Loucy (cell line): ENCODE data around the gene HSP90AB1.

Experiments used
- EZH2phosphoT487 ChIP-seq: fragments of 200-600 bp; IDR thresholded peaks from 2 replicates; pipeline ENCODE4 v1.6.1; 2018; ENCODE audit warnings: antibody characterized with exemption, mild to moderate bottlenecking, moderate library complexity, borderline replicate concordance
- TF ChIP-seq, protein P1 (sequence below): fragments of 200-600 bp; sonication (generic); conservative IDR thresholded peaks from 2 replicates; pipeline ENCODE4 v1.5.1; 2014; ENCODE audit warnings: mild to moderate bottlenecking, antibody characterized with exemption, low read length

DNA sequence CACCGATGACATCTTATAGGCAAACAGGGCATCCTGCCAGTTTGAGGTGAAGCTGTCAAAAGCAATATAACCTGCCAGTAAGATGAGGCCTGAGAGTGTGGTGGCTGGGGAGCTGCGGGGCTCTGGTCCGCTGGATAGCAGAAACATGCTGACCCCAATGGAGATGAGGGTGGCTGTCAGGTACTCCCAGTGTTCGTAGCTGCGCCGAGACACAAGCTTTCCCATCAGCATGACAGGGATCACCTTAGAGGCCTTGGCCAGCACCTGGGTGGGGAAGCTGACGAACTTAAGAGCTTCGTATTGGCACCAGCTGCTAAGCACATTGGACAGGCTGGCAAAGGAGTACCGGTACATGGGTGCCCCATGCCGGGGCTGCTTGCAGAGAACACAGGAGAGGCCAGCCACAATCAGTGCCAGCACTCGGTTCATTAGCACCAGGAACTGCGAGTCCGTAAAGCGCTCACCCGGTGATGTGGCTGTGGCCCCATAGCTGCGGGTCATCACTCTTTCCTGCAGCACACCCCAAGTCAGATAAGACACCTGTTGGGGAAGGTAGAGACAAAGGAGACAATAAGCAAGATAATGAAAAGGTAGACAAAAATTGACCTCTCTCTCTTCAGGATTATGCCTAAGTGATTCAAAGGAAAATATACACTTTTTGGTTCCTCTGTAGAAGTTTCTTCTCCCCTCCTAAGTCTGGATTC lies 8.4 kb downstream of the HSP90AB1 start:
- TF ChIP-seq, protein P1, sequence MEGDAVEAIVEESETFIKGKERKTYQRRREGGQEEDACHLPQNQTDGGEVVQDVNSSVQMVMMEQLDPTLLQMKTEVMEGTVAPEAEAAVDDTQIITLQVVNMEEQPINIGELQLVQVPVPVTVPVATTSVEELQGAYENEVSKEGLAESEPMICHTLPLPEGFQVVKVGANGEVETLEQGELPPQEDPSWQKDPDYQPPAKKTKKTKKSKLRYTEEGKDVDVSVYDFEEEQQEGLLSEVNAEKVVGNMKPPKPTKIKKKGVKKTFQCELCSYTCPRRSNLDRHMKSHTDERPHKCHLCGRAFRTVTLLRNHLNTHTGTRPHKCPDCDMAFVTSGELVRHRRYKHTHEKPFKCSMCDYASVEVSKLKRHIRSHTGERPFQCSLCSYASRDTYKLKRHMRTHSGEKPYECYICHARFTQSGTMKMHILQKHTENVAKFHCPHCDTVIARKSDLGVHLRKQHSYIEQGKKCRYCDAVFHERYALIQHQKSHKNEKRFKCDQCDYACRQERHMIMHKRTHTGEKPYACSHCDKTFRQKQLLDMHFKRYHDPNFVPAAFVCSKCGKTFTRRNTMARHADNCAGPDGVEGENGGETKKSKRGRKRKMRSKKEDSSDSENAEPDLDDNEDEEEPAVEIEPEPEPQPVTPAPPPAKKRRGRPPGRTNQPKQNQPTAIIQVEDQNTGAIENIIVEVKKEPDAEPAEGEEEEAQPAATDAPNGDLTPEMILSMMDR, result no peak
- TF ChIP-seq EZH2phosphoT487, result no peak
